GM18505 (cell line): ENCODE data around the gene CYB561.

Experiments used
- ATAC-seq: cut with Tn5 transposase; IDR thresholded peaks from one replicate; pipeline ENCODE4 v1.9.1; 2021; ENCODE audit not compliant: unreplicated experiment
- POLR2A ChIP-seq: IDR thresholded peaks from 4 replicates; pipeline ENCODE4 v1.6.1; 2011; ENCODE audit warnings: borderline replicate concordance; ENCODE audit not compliant: insufficient read depth, insufficient read length; ENCODE audit errors: extremely low read depth

Gene CYB561

GRCh38 chr17:63413128-63413527 is 33.0 kb downstream of the CYB561 start:
- TF ChIP-seq POLR2A: no peak
- no peak for ATAC-seq

- TF ChIP-seq POLR2A: no peak
- ATAC-seq: no peak
Observed at GRCh38 chr17:63412234-63412633, 33.9 kb downstream of the CYB561 start.

DNA sequence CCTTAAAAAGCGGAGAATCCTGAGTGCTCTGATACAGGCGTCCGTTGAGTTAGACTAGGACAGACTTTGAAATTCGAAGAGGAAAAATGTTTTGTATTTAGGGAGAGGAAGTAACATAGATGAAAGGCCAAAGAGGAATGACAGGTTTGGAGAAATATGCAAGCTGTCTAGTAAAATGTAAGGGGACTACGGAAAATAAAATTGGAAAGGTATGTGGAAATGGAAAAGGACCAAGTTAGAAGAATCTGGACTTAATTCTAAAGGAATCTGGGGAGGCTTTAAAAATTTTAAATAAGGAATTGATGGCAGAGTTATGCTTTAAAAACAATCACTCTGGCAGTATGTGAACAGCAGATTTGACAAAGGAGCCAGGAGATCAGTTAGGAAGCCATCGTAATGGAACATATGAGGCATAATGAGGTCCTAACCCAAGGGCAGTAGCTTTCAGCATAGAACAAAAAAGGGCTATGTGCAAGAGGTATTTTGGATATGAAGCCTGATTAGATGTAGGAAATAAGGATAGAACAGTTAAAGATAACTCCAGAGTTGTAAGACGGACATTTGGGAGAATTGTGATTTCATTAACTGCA is 38.3 kb downstream of the CYB561 start:
- no peak for ATAC-seq
- TF ChIP-seq POLR2A: no peak

DNA sequence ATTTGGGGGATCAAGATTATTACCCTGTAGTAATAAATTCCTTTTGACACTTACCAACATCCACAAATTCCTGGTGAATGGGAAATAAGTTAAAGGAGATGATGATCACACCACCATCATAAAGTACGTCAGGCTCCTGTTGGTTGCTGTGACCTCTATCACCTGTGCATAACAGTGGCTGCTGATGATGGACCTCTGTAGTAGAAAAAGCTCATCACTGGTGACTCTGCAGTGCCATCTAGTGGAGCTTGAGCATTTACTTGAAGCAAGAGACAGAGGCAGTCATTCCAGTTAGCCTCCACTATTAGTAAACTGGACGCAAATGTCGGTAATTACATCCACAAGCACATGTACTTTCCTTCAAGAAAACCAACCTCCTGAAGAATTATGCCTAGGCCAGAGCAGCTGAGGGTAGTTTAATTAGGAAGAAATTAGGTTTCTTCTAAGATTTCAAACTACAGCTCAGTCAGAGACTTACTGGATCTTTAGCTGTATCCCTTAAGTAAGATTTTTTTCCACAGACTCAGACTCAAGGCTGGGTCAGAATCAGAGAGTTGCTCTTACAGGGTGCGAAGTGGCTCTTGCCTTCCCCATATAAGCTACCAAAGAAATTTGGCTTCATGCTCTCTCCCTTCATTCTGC is 39.3 kb downstream of the CYB561 start:
- TF ChIP-seq POLR2A: no peak
- ATAC-seq: peak; percentile 59

- no peak for ATAC-seq
- TF ChIP-seq POLR2A: no peak
Observed at GRCh38 chr17:63405741-63406261, 40.3 kb downstream of the CYB561 start.

DNA sequence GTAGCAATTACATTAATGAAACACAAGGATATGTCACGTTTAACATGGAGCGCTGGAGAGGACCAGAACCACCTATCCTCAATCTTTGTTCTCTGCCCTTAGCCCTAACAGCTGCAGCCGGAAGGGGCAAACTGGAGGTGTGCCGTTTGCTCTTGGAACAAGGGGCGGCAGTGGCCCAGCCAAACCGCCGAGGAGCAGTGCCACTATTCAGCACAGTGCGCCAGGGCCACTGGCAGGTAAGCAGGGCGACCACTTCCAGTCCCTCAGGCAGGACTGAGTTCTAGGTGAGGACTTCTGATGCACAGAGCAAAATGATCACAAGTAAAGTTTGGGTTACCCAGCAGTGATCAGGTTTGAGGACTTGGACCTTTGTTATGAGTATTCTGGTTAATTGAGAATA is 41.1 kb downstream of the CYB561 start:
- no peak for TF ChIP-seq POLR2A
- ATAC-seq: no peak

- ATAC-seq: no peak
- TF ChIP-seq POLR2A: no peak
Observed at GRCh38 chr17:63402431-63403212, 43.5 kb downstream of the CYB561 start.

DNA sequence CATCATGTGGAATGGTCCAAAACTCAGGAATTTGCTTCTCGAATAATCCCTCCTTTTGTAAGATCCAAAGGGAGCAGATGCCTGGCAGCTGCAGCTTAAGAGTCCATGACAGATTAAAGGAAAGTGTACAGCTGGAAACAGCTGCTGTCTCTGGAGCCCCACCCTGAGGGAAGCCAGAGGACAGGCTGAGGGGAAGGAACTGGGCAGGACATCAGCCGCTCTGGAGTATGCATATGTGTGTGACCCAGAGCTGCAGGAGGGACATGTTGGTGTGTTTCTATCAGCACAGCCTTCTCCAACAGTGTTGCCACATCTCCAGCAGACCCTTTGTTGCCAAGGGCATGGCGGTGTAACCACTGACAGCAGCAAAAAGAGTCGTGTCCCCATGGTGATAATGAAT is 46.2 kb downstream of the CYB561 start:
- ATAC-seq: no peak
- no peak for TF ChIP-seq POLR2A

DNA sequence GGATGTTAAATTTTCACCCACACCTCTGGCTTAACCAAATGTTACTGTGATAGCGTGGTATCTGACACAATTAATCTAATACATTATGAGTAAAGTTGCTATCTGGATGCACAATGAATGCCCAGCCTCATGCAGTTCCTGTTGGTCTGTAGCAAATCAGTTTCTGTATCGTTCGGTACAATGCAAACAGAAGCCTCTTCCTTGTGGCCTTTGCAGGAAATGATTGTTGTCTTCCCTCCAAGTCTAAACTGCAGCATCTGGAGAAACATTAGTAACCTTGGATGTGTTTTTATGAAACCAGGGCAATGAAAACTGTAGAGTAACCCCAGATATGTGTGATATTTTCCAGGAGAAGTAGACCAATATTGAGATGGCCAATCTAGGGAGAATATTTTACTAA is 46.8 kb downstream of the CYB561 start:
- no peak for TF ChIP-seq POLR2A
- no peak for ATAC-seq

GRCh38 chr17:63398680-63399079 is 47.4 kb downstream of the CYB561 start:
- no peak for TF ChIP-seq POLR2A
- ATAC-seq: no peak

DNA sequence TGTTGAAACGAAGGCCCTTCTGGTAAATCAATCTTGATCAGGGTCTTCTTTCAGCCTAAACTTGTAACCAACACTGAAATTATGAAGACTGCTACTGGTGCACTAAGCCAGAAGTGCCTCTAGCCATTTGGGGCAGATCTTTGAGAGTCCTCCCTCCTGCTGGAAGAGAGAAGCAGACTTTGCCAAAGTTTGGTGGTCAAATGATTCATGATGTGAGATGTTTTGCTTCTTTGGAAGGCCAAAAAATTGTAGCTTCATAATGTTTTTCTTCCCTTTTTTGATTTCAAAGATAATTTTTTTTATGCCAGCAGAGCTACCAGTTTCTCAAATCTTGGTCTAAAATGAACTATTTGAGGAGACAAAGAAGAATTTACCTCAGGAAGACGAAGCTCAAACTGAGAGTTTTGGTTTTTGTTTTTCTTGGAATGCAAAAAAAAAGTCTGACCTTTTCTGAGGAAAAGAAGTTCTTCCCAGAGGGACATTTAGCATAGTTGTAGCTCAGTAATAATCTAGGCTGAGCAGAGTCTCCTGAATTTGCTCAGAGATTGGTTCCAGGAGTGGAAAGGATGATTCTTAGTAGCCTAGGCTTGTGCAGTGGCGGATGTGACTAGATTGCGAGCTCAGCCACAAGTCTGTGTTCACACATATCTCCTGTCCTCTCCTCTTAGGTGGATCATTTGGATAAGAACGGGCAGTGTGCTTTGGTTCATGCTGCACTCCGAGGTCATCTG is 50.9 kb downstream of the CYB561 start:
- ATAC-seq: no peak
- no peak for TF ChIP-seq POLR2A

DNA sequence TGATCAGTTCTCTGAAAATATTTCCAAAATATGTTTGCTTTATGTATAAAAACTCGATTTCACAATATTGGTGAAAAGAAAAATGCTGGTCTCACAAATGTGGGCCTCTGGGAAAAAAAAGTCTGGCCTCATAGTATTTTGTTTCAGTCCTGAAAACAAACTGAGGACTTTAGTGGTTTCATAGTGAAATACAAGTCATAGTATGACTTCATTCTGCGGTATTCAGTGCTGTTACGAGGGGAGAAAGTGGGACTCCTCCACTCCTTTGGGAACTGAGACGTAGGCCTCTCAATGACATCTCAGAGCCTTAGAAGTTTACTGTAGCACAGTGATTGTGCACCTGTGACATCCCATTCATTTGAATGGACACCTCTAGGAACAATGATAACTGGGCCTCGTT is 56.0 kb downstream of the CYB561 start:
- no peak for TF ChIP-seq POLR2A
- ATAC-seq: no peak

- no peak for TF ChIP-seq POLR2A
- no peak for ATAC-seq
Observed at GRCh38 chr17:63387656-63388340, 58.3 kb downstream of the CYB561 start.
